HEK293 (cell line): ENCODE data around the gene ELAC1.

Experiments
- CTCF ChIA-PET: fragments of 350-600 bp; formaldehyde crosslinking; extraction: SDS; loops from one replicate; lab custom pipeline; 2021; ENCODE audit warnings: antibody characterized with exemption; lab: Yijun Ruan, JAX
- POLR2A ChIA-PET: fragments of 300-600 bp; formaldehyde crosslinking; extraction: SDS; loops from one replicate; lab custom pipeline; 2020; ENCODE audit warnings: antibody characterized with exemption, inconsistent platforms; lab: Yijun Ruan, JAX
- H3K27ac ChIP-seq: fragments of 200-500 bp; sonication (Bioruptor generic); 2 replicates; pipeline ENCODE4 v1.5.1; 2014; ENCODE audit warnings: low read depth, low read length, control low read depth, inconsistent platforms; ENCODE audit errors: extremely low read depth
- H3K36me3 ChIP-seq, 2 experiments: fragments of 200-500 bp in 1 of 2; sonication (Bioruptor generic) in 1 of 2; 1 replicate in 1 of 2; 2 replicates in 1 of 2; pipeline ENCODE4 v1.5.1; 2014 to 2017; ENCODE audit warnings: inconsistent platforms in 2 of 2, low read length in 2 of 2; ENCODE audit not compliant: control insufficient read depth in 2 of 2, insufficient read depth in 1 of 2
- H3K4me1 ChIP-seq: fragments of 200-500 bp; sonication (Bioruptor generic); 2 replicates; pipeline ENCODE4 v1.5.1; 2014; ENCODE audit warnings: mild to moderate bottlenecking, low read length, inconsistent platforms; ENCODE audit not compliant: control insufficient read depth, insufficient read depth
- H3K4me3 ChIP-seq: 2 replicates; pipeline ENCODE4 v1.5.1; 2011; ENCODE audit warnings: low read depth, mild to moderate bottlenecking, control low read depth, low read length, moderate library complexity
- H3K9me3 ChIP-seq: fragments of 200-500 bp; sonication (Bioruptor generic); 2 replicates; pipeline ENCODE4 v1.5.1; 2014; ENCODE audit warnings: low read depth, low read length, inconsistent platforms; ENCODE audit not compliant: control insufficient read depth, insufficient read depth
- BCL11A ChIP-seq: fragments of 450-650 bp; formaldehyde crosslinking; IDR thresholded peaks from 2 replicates; pipeline ENCODE4 v1.5.1; 2016; ENCODE audit warnings: low read depth, missing biosample characterization, missing genetic modification characterization
- BCL11B ChIP-seq: fragments of 450-650 bp; formaldehyde crosslinking; IDR thresholded peaks from 2 replicates; pipeline ENCODE4 v1.5.1; 2016; ENCODE audit warnings: low read depth, missing biosample characterization, missing genetic modification characterization
- KLF10 ChIP-seq: fragments of 450-650 bp; IDR thresholded peaks from 2 replicates; pipeline ENCODE4 v1.5.1; 2018; ENCODE audit warnings: missing biosample characterization, mild to moderate bottlenecking, missing genetic modification characterization
- MYNN ChIP-seq: fragments of 450-650 bp; formaldehyde crosslinking; IDR thresholded peaks from 2 replicates; pipeline ENCODE4 v1.5.1; 2016; ENCODE audit warnings: missing biosample characterization, missing genetic modification characterization, borderline replicate concordance
- OSR2 ChIP-seq: fragments of 450-650 bp; formaldehyde crosslinking; IDR thresholded peaks from 2 replicates; pipeline ENCODE4 v1.5.1; 2016; ENCODE audit warnings: missing biosample characterization, missing genetic modification characterization
- ZNF140 ChIP-seq: fragments of 450-650 bp; formaldehyde crosslinking; IDR thresholded peaks from 2 replicates; pipeline ENCODE4 v1.5.1; 2016; ENCODE audit warnings: missing biosample characterization, missing genetic modification characterization
- ZNF157 ChIP-seq: fragments of 450-650 bp; formaldehyde crosslinking; IDR thresholded peaks from 2 replicates; pipeline ENCODE4 v1.5.1; 2016; ENCODE audit warnings: missing biosample characterization, missing genetic modification characterization
- ZNF184 ChIP-seq: fragments of 450-650 bp; IDR thresholded peaks from 2 replicates; pipeline ENCODE4 v1.5.1; 2018; ENCODE audit warnings: missing biosample characterization, mild to moderate bottlenecking, missing genetic modification characterization
- ZNF248 ChIP-seq: fragments of 450-650 bp; formaldehyde crosslinking; IDR thresholded peaks from 2 replicates; pipeline ENCODE4 v1.5.1; 2017; ENCODE audit warnings: missing biosample characterization, missing genetic modification characterization
- ZNF324 ChIP-seq: fragments of 450-650 bp; formaldehyde crosslinking; IDR thresholded peaks from 2 replicates; pipeline ENCODE4 v1.5.1; 2016; ENCODE audit warnings: missing biosample characterization, missing genetic modification characterization
- ZNF341 ChIP-seq: fragments of 450-650 bp; formaldehyde crosslinking; IDR thresholded peaks from 2 replicates; pipeline ENCODE4; 2016; ENCODE audit warnings: low read depth, missing biosample characterization, missing genetic modification characterization
- ZNF488 ChIP-seq: fragments of 450-650 bp; formaldehyde crosslinking; IDR thresholded peaks from 2 replicates; pipeline ENCODE4 v1.5.1; 2016; ENCODE audit warnings: missing biosample characterization, missing genetic modification characterization
- ZNF510 ChIP-seq: fragments of 450-650 bp; formaldehyde crosslinking; IDR thresholded peaks from 2 replicates; pipeline ENCODE4 v1.5.1; 2018; ENCODE audit warnings: mild to moderate bottlenecking, missing genetic modification characterization, missing biosample characterization; ENCODE audit not compliant: insufficient replicate concordance
- ZNF514 ChIP-seq: fragments of 450-650 bp; formaldehyde crosslinking; IDR thresholded peaks from 2 replicates; pipeline ENCODE4 v1.5.1; 2016; ENCODE audit warnings: missing biosample characterization, missing genetic modification characterization
- ZNF548 ChIP-seq: fragments of 450-650 bp; formaldehyde crosslinking; IDR thresholded peaks from 2 replicates; pipeline ENCODE4 v1.5.1; 2016; ENCODE audit warnings: missing biosample characterization, missing genetic modification characterization
- ZNF585B ChIP-seq: fragments of 450-650 bp; formaldehyde crosslinking; IDR thresholded peaks from 2 replicates; pipeline ENCODE4 v1.5.1; 2016; ENCODE audit warnings: missing biosample characterization, missing genetic modification characterization
- ZNF610 ChIP-seq: fragments of 450-650 bp; formaldehyde crosslinking; IDR thresholded peaks from 2 replicates; pipeline ENCODE4 v1.5.1; 2016; ENCODE audit warnings: missing biosample characterization, missing genetic modification characterization, borderline replicate concordance
- ZNF621 ChIP-seq: fragments of 450-650 bp; formaldehyde crosslinking; IDR thresholded peaks from 2 replicates; pipeline ENCODE4 v1.5.1; 2017; ENCODE audit warnings: missing biosample characterization, missing genetic modification characterization
- ZNF658 ChIP-seq: fragments of 450-650 bp; formaldehyde crosslinking; IDR thresholded peaks from 2 replicates; pipeline ENCODE4; 2016; ENCODE audit warnings: missing biosample characterization, missing genetic modification characterization
- ZNF677 ChIP-seq: fragments of 450-650 bp; IDR thresholded peaks from 2 replicates; pipeline ENCODE4 v1.5.0; 2018; ENCODE audit warnings: missing biosample characterization, mild to moderate bottlenecking, missing genetic modification characterization, moderate library complexity
- ZSCAN18 ChIP-seq: fragments of 450-650 bp; formaldehyde crosslinking; IDR thresholded peaks from 2 replicates; pipeline ENCODE4 v1.5.1; 2016; ENCODE audit warnings: missing biosample characterization, missing genetic modification characterization
- TF ChIP-seq, protein P1 (sequence below): fragments of 450-650 bp; formaldehyde crosslinking; IDR thresholded peaks from 2 replicates; pipeline ENCODE4 v1.5.1; 2016; ENCODE audit warnings: missing biosample characterization, missing genetic modification characterization, borderline replicate concordance
- TF ChIP-seq, protein P2 (sequence below): fragments of 450-650 bp; formaldehyde crosslinking; IDR thresholded peaks from 2 replicates; pipeline ENCODE4 v1.5.1; 2016; ENCODE audit warnings: missing biosample characterization, missing genetic modification characterization
- TF ChIP-seq, protein P3 (sequence below): fragments of 450-650 bp; formaldehyde crosslinking; conservative IDR thresholded peaks from 2 replicates; pipeline ENCODE4 v1.5.1; 2016; ENCODE audit warnings: low read depth, missing biosample characterization, missing genetic modification characterization
- TF ChIP-seq, protein P4 (sequence below): fragments of 450-650 bp; formaldehyde crosslinking; IDR thresholded peaks from 2 replicates; pipeline ENCODE4 v1.5.1; 2016; ENCODE audit warnings: missing biosample characterization, missing genetic modification characterization

The ELAC1 gene

GRCh38 chr18:50961974-50962373 is 5.9 kb upstream of the ELAC1 start:
- Histone ChIP-seq H3K9me3 (no peaks in the 10 kb centered on the region), H3K27ac (no peak overlapping the region), H3K4me1 (no peaks in the 10 kb centered on the region), H3K4me3 (no peak overlapping the region), H3K36me3 (no peaks in the 10 kb centered on the region)
- CTCF ChIA-PET, result no interaction called here
- POLR2A ChIA-PET, result no interaction called here
- TF ChIP-seq ZNF248 (tag by site-specific recombination), result 0 out of 2 replicates have a peak, but pooled peaks have one; percentile 41
- no peak for TF ChIP-seq ZNF488
- TF ChIP-seq ZSCAN18 (tag by site-specific recombination), result no peak
- no peak for TF ChIP-seq ZNF677
- TF ChIP-seq KLF10 (tag by site-specific recombination), result no peak
- TF ChIP-seq ZNF341 (tag by site-specific recombination), result no peak
- TF ChIP-seq ZNF658 (tag by site-specific recombination), result no peak
- no peak for TF ChIP-seq BCL11B (tag by site-specific recombination)
- TF ChIP-seq, protein P1, sequence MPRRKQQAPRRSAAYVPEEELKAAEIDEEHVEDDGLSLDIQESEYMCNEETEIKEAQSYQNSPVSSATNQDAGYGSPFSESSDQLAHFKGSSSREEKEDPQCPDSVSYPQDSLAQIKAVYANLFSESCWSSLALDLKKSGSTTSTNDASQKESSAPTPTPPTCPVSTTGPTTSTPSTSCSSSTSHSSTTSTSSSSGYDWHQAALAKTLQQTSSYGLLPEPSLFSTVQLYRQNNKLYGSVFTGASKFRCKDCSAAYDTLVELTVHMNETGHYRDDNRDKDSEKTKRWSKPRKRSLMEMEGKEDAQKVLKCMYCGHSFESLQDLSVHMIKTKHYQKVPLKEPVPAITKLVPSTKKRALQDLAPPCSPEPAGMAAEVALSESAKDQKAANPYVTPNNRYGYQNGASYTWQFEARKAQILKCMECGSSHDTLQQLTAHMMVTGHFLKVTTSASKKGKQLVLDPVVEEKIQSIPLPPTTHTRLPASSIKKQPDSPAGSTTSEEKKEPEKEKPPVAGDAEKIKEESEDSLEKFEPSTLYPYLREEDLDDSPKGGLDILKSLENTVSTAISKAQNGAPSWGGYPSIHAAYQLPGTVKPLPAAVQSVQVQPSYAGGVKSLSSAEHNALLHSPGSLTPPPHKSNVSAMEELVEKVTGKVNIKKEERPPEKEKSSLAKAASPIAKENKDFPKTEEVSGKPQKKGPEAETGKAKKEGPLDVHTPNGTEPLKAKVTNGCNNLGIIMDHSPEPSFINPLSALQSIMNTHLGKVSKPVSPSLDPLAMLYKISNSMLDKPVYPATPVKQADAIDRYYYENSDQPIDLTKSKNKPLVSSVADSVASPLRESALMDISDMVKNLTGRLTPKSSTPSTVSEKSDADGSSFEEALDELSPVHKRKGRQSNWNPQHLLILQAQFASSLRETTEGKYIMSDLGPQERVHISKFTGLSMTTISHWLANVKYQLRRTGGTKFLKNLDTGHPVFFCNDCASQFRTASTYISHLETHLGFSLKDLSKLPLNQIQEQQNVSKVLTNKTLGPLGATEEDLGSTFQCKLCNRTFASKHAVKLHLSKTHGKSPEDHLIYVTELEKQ (tag by site-specific recombination), result no peak
- no peak for TF ChIP-seq OSR2
- TF ChIP-seq ZNF621 (tag by site-specific recombination), result no peak
- no peak for TF ChIP-seq ZNF157 (tag by site-specific recombination)
- peak; percentile 80 for TF ChIP-seq ZNF184
- TF ChIP-seq, protein P2, sequence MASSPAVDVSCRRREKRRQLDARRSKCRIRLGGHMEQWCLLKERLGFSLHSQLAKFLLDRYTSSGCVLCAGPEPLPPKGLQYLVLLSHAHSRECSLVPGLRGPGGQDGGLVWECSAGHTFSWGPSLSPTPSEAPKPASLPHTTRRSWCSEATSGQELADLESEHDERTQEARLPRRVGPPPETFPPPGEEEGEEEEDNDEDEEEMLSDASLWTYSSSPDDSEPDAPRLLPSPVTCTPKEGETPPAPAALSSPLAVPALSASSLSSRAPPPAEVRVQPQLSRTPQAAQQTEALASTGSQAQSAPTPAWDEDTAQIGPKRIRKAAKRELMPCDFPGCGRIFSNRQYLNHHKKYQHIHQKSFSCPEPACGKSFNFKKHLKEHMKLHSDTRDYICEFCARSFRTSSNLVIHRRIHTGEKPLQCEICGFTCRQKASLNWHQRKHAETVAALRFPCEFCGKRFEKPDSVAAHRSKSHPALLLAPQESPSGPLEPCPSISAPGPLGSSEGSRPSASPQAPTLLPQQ (tag by site-specific recombination), result no peak
- TF ChIP-seq, protein P3, sequence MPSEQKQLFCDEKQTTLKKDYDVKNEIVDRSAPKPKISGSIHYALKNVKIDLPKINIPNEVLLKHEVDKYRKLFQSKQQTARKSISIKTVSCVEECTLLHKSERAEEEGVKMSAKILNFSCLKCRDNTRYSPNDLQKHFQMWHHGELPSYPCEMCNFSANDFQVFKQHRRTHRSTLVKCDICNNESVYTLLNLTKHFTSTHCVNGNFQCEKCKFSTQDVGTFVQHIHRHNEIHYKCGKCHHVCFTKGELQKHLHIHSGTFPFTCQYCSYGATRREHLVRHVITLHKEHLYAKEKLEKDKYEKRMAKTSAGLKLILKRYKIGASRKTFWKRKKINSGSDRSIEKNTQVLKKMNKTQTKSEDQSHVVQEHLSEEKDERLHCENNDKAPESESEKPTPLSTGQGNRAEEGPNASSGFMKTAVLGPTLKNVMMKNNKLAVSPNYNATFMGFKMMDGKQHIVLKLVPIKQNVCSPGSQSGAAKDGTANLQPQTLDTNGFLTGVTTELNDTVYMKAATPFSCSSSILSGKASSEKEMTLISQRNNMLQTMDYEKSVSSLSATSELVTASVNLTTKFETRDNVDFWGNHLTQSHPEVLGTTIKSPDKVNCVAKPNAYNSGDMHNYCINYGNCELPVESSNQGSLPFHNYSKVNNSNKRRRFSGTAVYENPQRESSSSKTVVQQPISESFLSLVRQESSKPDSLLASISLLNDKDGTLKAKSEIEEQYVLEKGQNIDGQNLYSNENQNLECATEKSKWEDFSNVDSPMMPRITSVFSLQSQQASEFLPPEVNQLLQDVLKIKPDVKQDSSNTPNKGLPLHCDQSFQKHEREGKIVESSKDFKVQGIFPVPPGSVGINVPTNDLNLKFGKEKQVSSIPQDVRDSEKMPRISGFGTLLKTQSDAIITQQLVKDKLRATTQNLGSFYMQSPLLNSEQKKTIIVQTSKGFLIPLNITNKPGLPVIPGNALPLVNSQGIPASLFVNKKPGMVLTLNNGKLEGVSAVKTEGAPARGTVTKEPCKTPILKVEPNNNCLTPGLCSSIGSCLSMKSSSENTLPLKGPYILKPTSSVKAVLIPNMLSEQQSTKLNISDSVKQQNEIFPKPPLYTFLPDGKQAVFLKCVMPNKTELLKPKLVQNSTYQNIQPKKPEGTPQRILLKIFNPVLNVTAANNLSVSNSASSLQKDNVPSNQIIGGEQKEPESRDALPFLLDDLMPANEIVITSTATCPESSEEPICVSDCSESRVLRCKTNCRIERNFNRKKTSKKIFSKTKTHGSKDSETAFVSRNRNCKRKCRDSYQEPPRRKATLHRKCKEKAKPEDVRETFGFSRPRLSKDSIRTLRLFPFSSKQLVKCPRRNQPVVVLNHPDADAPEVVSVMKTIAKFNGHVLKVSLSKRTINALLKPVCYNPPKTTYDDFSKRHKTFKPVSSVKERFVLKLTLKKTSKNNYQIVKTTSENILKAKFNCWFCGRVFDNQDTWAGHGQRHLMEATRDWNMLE (tag by site-specific recombination), result no peak
- TF ChIP-seq, protein P4, sequence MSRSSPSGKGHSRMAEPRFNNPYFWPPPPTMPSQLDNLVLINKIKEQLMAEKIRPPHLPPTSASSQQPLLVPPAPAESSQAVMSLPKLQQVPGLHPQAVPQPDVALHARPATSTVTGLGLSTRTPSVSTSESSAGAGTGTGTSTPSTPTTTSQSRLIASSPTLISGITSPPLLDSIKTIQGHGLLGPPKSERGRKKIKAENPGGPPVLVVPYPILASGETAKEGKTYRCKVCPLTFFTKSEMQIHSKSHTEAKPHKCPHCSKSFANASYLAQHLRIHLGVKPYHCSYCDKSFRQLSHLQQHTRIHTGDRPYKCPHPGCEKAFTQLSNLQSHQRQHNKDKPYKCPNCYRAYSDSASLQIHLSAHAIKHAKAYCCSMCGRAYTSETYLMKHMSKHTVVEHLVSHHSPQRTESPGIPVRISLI (tag by site-specific recombination), result peak; percentile 66; the same call in 1 of the 2 replicates
- TF ChIP-seq ZNF548 (tag by site-specific recombination), result no peak
- 0 out of 2 replicates have a peak, but pooled peaks have one; percentile 50 for TF ChIP-seq ZNF610 (tag by site-specific recombination)
- TF ChIP-seq ZNF510 (tag by site-specific recombination), result peak; percentile 12
- no peak for TF ChIP-seq BCL11A (tag by site-specific recombination)
- no peak for TF ChIP-seq ZNF140 (tag by site-specific recombination)
- no peak for TF ChIP-seq ZNF324
- TF ChIP-seq ZNF514, result no peak
- TF ChIP-seq ZNF585B (tag by site-specific recombination), result no peak
- TF ChIP-seq MYNN (tag by site-specific recombination), result no peak
